Measurements from ENCODE around the gene MYADM. TPM values are rescaled to one million over a fixed set of nuclear protein-coding genes. Genes with fewer than 3 reads are reported as not detected.

Gene MYADM
- total and polyA plus RNA-seq, 2 of the 13 experiments (the other 11 are each of a cell fraction or from before 2014, with no cell fraction given), result 19.9 to 38.1 TPM

DNA sequence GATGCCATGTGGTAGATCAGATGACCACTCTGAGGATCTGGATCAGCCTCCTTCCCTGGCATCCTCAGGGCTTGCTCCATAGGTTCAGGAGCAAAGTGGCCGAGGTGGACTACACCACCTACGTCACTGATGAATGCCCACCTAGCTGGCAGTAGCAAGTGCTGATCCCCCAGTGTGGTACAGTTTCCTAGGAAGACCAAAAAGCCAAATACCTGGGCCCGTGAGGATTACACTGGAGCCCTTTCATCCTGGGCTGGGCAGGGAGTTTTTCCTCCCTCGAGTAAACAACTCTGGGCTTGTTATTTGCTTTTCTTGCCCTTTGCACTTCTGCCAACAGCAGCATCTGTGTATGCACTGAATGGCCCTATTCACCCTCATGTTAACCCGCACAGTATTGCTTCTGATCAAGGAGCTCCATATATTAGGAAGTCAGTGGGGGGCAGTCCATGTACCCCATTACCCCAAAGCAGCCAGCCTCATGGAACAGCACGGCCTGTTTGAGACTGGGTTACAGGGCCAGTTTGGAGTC, 3.3 kb upstream of the MYADM start (continued):
- TF ChIP-seq, protein P1, sequence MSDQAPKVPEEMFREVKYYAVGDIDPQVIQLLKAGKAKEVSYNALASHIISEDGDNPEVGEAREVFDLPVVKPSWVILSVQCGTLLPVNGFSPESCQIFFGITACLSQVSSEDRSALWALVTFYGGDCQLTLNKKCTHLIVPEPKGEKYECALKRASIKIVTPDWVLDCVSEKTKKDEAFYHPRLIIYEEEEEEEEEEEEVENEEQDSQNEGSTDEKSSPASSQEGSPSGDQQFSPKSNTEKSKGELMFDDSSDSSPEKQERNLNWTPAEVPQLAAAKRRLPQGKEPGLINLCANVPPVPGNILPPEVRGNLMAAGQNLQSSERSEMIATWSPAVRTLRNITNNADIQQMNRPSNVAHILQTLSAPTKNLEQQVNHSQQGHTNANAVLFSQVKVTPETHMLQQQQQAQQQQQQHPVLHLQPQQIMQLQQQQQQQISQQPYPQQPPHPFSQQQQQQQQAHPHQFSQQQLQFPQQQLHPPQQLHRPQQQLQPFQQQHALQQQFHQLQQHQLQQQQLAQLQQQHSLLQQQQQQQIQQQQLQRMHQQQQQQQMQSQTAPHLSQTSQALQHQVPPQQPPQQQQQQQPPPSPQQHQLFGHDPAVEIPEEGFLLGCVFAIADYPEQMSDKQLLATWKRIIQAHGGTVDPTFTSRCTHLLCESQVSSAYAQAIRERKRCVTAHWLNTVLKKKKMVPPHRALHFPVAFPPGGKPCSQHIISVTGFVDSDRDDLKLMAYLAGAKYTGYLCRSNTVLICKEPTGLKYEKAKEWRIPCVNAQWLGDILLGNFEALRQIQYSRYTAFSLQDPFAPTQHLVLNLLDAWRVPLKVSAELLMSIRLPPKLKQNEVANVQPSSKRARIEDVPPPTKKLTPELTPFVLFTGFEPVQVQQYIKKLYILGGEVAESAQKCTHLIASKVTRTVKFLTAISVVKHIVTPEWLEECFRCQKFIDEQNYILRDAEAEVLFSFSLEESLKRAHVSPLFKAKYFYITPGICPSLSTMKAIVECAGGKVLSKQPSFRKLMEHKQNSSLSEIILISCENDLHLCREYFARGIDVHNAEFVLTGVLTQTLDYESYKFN (CRISPR knock-in tag; conservative IDR thresholded peaks at IDR 0.05), result peak; percentile 99
- TF ChIP-seq ZNF766 (CRISPR knock-in tag; IDR thresholded peaks at IDR 0.05; ENCODE audit: borderline replicate concordance) (no peak), FOXC1 (CRISPR knock-in tag; IDR thresholded peaks at IDR 0.05; ENCODE audit: borderline replicate concordance) (peak; percentile 79; the same call in 1 of the 2 replicates), ELF3 (CRISPR knock-in tag; IDR thresholded peaks at IDR 0.05) (peak; percentile 93), HMG20A (CRISPR knock-in tag; IDR thresholded peaks at IDR 0.05; ENCODE audit: borderline replicate concordance) (peak; percentile 92; the same call in 1 of the 2 replicates), ZBTB3 (CRISPR knock-in tag; IDR thresholded peaks at IDR 0.05; ENCODE audit: borderline replicate concordance, low read depth) (no peak), SAFB2 (CRISPR knock-in tag; IDR thresholded peaks at IDR 0.05; ENCODE audit: borderline replicate concordance, low read depth) (no peak), RXRA (CRISPR knock-in tag; IDR thresholded peaks at IDR 0.05) (peak; percentile 88), ZNF101 (CRISPR knock-in tag; IDR thresholded peaks at IDR 0.05; ENCODE audit: borderline replicate concordance, low read depth) (no peak), TGIF2 (CRISPR knock-in tag; IDR thresholded peaks at IDR 0.05) (no peak), ZNF230 (CRISPR knock-in tag; IDR thresholded peaks at IDR 0.05) (no peak), ZNF768 (CRISPR knock-in tag; IDR thresholded peaks at IDR 0.05) (no peak), CREB1 (IDR thresholded peaks at IDR 0.05) (peak; percentile 85), CREB1 (CRISPR knock-in tag; IDR thresholded peaks at IDR 0.05) (peak; percentile 77), ZFAT (CRISPR knock-in tag; conservative IDR thresholded peaks at IDR 0.05) (no peak), ZNF431 (CRISPR knock-in tag; IDR thresholded peaks at IDR 0.05; ENCODE audit: borderline replicate concordance, low read depth) (peak; percentile 22; the same call in 1 of the 2 replicates), NFKBIZ (CRISPR knock-in tag; IDR thresholded peaks at IDR 0.05) (peak; percentile 46; the same call in 1 of the 2 replicates)
- TF ChIP-seq, protein P2, sequence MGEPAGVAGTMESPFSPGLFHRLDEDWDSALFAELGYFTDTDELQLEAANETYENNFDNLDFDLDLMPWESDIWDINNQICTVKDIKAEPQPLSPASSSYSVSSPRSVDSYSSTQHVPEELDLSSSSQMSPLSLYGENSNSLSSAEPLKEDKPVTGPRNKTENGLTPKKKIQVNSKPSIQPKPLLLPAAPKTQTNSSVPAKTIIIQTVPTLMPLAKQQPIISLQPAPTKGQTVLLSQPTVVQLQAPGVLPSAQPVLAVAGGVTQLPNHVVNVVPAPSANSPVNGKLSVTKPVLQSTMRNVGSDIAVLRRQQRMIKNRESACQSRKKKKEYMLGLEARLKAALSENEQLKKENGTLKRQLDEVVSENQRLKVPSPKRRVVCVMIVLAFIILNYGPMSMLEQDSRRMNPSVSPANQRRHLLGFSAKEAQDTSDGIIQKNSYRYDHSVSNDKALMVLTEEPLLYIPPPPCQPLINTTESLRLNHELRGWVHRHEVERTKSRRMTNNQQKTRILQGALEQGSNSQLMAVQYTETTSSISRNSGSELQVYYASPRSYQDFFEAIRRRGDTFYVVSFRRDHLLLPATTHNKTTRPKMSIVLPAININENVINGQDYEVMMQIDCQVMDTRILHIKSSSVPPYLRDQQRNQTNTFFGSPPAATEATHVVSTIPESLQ (CRISPR knock-in tag; conservative IDR thresholded peaks at IDR 0.05), result no peak
- TF ChIP-seq, protein P3, sequence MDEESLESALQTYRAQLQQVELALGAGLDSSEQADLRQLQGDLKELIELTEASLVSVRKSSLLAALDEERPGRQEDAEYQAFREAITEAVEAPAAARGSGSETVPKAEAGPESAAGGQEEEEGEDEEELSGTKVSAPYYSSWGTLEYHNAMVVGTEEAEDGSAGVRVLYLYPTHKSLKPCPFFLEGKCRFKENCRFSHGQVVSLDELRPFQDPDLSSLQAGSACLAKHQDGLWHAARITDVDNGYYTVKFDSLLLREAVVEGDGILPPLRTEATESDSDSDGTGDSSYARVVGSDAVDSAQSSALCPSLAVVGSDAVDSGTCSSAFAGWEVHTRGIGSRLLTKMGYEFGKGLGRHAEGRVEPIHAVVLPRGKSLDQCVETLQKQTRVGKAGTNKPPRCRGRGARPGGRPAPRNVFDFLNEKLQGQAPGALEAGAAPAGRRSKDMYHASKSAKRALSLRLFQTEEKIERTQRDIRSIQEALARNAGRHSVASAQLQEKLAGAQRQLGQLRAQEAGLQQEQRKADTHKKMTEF (CRISPR knock-in tag; IDR thresholded peaks at IDR 0.05), result peak; percentile 86
- TF ChIP-seq, protein P4, sequence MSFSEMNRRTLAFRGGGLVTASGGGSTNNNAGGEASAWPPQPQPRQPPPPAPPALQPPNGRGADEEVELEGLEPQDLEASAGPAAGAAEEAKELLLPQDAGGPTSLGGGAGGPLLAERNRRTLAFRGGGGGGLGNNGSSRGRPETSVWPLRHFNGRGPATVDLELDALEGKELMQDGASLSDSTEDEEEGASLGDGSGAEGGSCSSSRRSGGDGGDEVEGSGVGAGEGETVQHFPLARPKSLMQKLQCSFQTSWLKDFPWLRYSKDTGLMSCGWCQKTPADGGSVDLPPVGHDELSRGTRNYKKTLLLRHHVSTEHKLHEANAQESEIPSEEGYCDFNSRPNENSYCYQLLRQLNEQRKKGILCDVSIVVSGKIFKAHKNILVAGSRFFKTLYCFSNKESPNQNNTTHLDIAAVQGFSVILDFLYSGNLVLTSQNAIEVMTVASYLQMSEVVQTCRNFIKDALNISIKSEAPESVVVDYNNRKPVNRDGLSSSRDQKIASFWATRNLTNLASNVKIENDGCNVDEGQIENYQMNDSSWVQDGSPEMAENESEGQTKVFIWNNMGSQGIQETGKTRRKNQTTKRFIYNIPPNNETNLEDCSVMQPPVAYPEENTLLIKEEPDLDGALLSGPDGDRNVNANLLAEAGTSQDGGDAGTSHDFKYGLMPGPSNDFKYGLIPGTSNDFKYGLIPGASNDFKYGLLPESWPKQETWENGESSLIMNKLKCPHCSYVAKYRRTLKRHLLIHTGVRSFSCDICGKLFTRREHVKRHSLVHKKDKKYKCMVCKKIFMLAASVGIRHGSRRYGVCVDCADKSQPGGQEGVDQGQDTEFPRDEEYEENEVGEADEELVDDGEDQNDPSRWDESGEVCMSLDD (CRISPR knock-in tag; IDR thresholded peaks at IDR 0.05; ENCODE audit: borderline replicate concordance), result peak; percentile 100
- TF ChIP-seq, protein P5, sequence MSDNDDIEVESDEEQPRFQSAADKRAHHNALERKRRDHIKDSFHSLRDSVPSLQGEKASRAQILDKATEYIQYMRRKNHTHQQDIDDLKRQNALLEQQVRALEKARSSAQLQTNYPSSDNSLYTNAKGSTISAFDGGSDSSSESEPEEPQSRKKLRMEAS (IDR thresholded peaks at IDR 0.05), result peak; percentile 47

All from HepG2 (cell line).